Loucy (cell line): ENCODE data around the gene SIAH3.

Experiments used
- EZH2phosphoT487 ChIP-seq: fragments of 200-600 bp; IDR thresholded peaks from 2 replicates; pipeline ENCODE4 v1.6.1; 2018; ENCODE audit warnings: antibody characterized with exemption, mild to moderate bottlenecking, moderate library complexity, borderline replicate concordance
- TF ChIP-seq, protein P1 (sequence below): fragments of 200-600 bp; sonication (generic); conservative IDR thresholded peaks from 2 replicates; pipeline ENCODE4 v1.5.1; 2014; ENCODE audit warnings: mild to moderate bottlenecking, antibody characterized with exemption, low read length

DNA sequence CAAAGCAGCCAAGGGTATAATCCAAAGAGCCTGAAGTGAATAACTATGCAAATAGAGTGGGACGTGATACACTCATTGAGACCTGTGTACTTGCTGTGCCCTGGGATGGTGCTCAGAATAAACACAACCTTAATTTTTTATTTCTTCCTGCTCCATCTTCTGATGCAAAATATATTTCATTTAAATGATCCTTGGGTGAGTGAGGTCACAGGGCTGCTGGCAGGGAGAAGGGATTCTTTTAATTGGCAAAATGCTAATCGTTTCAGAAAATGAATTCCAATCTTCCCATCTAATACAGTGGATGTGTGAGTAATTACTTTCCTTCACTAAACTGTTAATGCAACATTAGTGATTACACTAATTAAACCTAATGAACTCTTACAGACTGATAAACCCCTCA is 63.5 kb downstream of the SIAH3 start:
- TF ChIP-seq, protein P1, sequence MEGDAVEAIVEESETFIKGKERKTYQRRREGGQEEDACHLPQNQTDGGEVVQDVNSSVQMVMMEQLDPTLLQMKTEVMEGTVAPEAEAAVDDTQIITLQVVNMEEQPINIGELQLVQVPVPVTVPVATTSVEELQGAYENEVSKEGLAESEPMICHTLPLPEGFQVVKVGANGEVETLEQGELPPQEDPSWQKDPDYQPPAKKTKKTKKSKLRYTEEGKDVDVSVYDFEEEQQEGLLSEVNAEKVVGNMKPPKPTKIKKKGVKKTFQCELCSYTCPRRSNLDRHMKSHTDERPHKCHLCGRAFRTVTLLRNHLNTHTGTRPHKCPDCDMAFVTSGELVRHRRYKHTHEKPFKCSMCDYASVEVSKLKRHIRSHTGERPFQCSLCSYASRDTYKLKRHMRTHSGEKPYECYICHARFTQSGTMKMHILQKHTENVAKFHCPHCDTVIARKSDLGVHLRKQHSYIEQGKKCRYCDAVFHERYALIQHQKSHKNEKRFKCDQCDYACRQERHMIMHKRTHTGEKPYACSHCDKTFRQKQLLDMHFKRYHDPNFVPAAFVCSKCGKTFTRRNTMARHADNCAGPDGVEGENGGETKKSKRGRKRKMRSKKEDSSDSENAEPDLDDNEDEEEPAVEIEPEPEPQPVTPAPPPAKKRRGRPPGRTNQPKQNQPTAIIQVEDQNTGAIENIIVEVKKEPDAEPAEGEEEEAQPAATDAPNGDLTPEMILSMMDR: no peak
- no peak for TF ChIP-seq EZH2phosphoT487
